ENCODE results near the gene PPP4R4.

DNA sequence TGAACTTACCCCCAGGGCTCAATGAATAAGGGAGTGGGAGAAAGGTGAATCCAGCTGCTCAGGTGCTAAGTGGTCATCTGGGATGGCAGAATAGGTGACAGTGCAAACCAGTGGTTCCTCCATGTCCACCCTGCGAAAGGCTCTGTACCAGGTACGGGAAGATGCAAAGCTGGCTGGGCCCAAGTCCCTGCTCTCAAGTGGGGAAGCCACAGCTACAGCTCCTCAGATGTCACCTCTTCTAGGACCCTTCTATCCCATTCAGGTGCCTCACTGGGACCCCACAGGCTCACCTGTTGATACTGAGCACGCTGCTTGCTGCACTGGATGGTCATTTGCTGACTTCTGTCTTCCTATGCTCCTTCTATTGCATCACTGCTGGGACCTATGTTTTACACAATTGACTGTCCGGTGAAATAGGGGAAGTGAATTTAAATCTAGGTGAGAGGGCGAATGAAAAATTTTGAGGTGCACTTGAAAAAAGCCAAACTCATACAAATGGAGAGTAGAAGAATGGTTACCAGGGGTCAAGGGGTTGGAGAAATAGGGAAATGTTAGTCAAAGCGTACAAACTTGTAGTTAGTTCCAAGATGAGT, 20.3 kb upstream of the PPP4R4 start:
- TF ChIP-seq POLR2A (IDR thresholded peaks at IDR 0.05) = no peak
- TF ChIP-seq, protein P1, sequence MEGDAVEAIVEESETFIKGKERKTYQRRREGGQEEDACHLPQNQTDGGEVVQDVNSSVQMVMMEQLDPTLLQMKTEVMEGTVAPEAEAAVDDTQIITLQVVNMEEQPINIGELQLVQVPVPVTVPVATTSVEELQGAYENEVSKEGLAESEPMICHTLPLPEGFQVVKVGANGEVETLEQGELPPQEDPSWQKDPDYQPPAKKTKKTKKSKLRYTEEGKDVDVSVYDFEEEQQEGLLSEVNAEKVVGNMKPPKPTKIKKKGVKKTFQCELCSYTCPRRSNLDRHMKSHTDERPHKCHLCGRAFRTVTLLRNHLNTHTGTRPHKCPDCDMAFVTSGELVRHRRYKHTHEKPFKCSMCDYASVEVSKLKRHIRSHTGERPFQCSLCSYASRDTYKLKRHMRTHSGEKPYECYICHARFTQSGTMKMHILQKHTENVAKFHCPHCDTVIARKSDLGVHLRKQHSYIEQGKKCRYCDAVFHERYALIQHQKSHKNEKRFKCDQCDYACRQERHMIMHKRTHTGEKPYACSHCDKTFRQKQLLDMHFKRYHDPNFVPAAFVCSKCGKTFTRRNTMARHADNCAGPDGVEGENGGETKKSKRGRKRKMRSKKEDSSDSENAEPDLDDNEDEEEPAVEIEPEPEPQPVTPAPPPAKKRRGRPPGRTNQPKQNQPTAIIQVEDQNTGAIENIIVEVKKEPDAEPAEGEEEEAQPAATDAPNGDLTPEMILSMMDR (IDR thresholded peaks at IDR 0.05) = no peak
- no peak for TF ChIP-seq POLR2AphosphoS5 (IDR thresholded peaks at IDR 0.05)
- TF ChIP-seq EP300 (IDR thresholded peaks at IDR 0.05) = no peak
